IMR-90 (cell line): Measurements from ENCODE around the gene FSIP1. TPM values are rescaled to one million over a fixed set of nuclear protein-coding genes. Genes with fewer than 3 reads are reported as not detected.
A peak's percentile ranks its signal among the peaks of the same experiment; 100 is the strongest.

ENCODE experiments used
- ATAC-seq: fragments of 200-7000 bp; cut with Tn5 transposase; 2 replicates; pipeline ENCODE4 v1.9.1; 2020; ENCODE audit warnings: low read depth, mild to moderate bottlenecking, moderate library complexity
- BruUV-seq: library from RNA; stranded (reverse); fragments of 400-500 nt; replicated peaks from 2 replicates; lab custom pipeline; 2021; lab: Mats Ljungman, UMichigan
- CTCF ChIA-PET: fragments of 300-600 bp; formaldehyde crosslinking; extraction: SDS; loops from one replicate; lab custom pipeline; 2021; ENCODE audit warnings: antibody characterized with exemption; lab: Yijun Ruan, JAX
- POLR2A ChIA-PET: fragments of 300-600 bp; sonication (Branson Sonifier 250); formaldehyde crosslinking; loops from one replicate; lab custom pipeline; 2022; ENCODE audit warnings: antibody characterized with exemption; ENCODE audit not compliant: unreplicated experiment; lab: Charles Lee
- DNase-seq: peaks from one replicate; pipeline ENCODE4 v3.0.0; 2013
- H2AFZ ChIP-seq: replicated peaks from 2 replicates; pipeline ENCODE3; 2013; ENCODE audit warnings: low read length, mild to moderate bottlenecking; ENCODE audit not compliant: poor library complexity
- H2AK5ac ChIP-seq: 2 replicates; pipeline ENCODE4 v1.6.1; 2013; ENCODE audit warnings: low read depth, low read length, inconsistent platforms
- H2AK9ac ChIP-seq: replicated peaks from 2 replicates; pipeline ENCODE3; 2013; ENCODE audit warnings: mild to moderate bottlenecking, low read depth, low read length, moderate library complexity; ENCODE audit not compliant: poor library complexity
- H2BK120ac ChIP-seq: 2 replicates; pipeline ENCODE4 v1.6.1; 2013; ENCODE audit warnings: low read depth, low read length, inconsistent platforms
- H2BK15ac ChIP-seq: 3 replicates; pipeline ENCODE4 v1.6.1; 2013; ENCODE audit warnings: low read depth, low read length, inconsistent platforms
- H2BK20ac ChIP-seq: 2 replicates; pipeline ENCODE4 v1.6.1; 2013; ENCODE audit warnings: low read depth, mild to moderate bottlenecking, inconsistent platforms, low read length, moderate library complexity
- H2BK5ac ChIP-seq: 2 replicates; pipeline ENCODE4 v1.6.1; 2013; ENCODE audit warnings: mild to moderate bottlenecking, low read depth, low read length, inconsistent platforms; ENCODE audit not compliant: poor library complexity, severe bottlenecking
- H3K14ac ChIP-seq: replicated peaks from 2 replicates; pipeline ENCODE4 v1.6.1; 2013; ENCODE audit warnings: low read depth, low read length, inconsistent platforms
- H3K18ac ChIP-seq: 2 replicates; pipeline ENCODE4 v1.6.1; 2013; ENCODE audit warnings: low read depth, low read length, control low read depth
- H3K23ac ChIP-seq: 2 replicates; pipeline ENCODE4 v1.6.1; 2013; ENCODE audit warnings: low read depth, low read length, inconsistent platforms
- H3K27ac ChIP-seq: 2 replicates; pipeline ENCODE4 v1.5.1; 2013; ENCODE audit warnings: mild to moderate bottlenecking, control low read depth, low read length; ENCODE audit not compliant: insufficient read depth
- H3K27me3 ChIP-seq: 2 replicates; pipeline ENCODE4 v1.6.1; 2013; ENCODE audit warnings: low read length; ENCODE audit not compliant: control insufficient read depth, insufficient read depth
- H3K36me3 ChIP-seq: 2 replicates; pipeline ENCODE4 v1.6.1; 2013; ENCODE audit warnings: low read length, mixed read lengths; ENCODE audit not compliant: control insufficient read depth, insufficient read depth
- H3K4ac ChIP-seq: 2 replicates; pipeline ENCODE4 v1.6.1; 2013; ENCODE audit warnings: low read depth, low read length, inconsistent platforms
- H3K4me1 ChIP-seq: 2 replicates; pipeline ENCODE4 v1.6.1; 2013; ENCODE audit warnings: low read length, mixed read lengths; ENCODE audit not compliant: control insufficient read depth, insufficient read depth
- H3K4me2 ChIP-seq: 2 replicates; pipeline ENCODE4 v1.6.1; 2013; ENCODE audit warnings: low read depth, mild to moderate bottlenecking, control low read depth, low read length, moderate library complexity
- H3K4me3 ChIP-seq: 2 replicates; pipeline ENCODE4 v1.5.1; 2013; ENCODE audit warnings: low read depth, mild to moderate bottlenecking, control low read depth, low read length, moderate library complexity; ENCODE audit not compliant: insufficient read depth
- H3K56ac ChIP-seq: 2 replicates; pipeline ENCODE4 v1.6.1; 2013; ENCODE audit warnings: low read length, inconsistent platforms; ENCODE audit not compliant: insufficient read depth; ENCODE audit errors: extremely low read depth
- H3K79me1 ChIP-seq, 2 experiments: 2 replicates each; pipeline ENCODE4 v1.6.1; 2013; ENCODE audit warnings: low read length in 2 of 2, inconsistent platforms in 1 of 2, low read depth in 1 of 2
- H3K9ac ChIP-seq: 2 replicates; pipeline ENCODE4 v1.6.1; 2013; ENCODE audit warnings: low read depth, low read length, control low read depth
- H3K9me1 ChIP-seq: 2 replicates; pipeline ENCODE4 v1.6.1; 2013; ENCODE audit warnings: low read length, inconsistent platforms; ENCODE audit not compliant: insufficient read depth
- H3K9me3 ChIP-seq: 2 replicates; pipeline ENCODE4 v1.6.1; 2013; ENCODE audit warnings: low read length; ENCODE audit not compliant: control insufficient read depth, insufficient read depth
- H4K20me1 ChIP-seq: 2 replicates; pipeline ENCODE4 v1.6.1; 2013; ENCODE audit warnings: low read length, inconsistent platforms; ENCODE audit not compliant: insufficient read depth
- H4K5ac ChIP-seq: 2 replicates; pipeline ENCODE4 v1.6.1; 2013; ENCODE audit warnings: mild to moderate bottlenecking, low read depth, low read length, control low read depth
- H4K8ac ChIP-seq, 2 experiments: 2 replicates each; pipeline ENCODE4 v1.6.1; 2013; ENCODE audit warnings: low read depth in 2 of 2, low read length in 2 of 2, control low read depth in 1 of 2, inconsistent platforms in 1 of 2
- H4K91ac ChIP-seq: 2 replicates; pipeline ENCODE4 v1.6.1; 2013; ENCODE audit warnings: low read depth, low read length, inconsistent platforms; ENCODE audit not compliant: insufficient read depth
- MAFK ChIP-seq: IDR thresholded peaks from 2 replicates; pipeline ENCODE4 v1.6.1; 2012; ENCODE audit warnings: low read depth, low read length, improper control_type of control experiment
- WGBS, 2 experiments: methylation state at CpG; one replicate each; pipeline versions ENCODE4 v1.1.5 to v1.1.7; 2013; ENCODE audit warnings: missing lambda C conversion rate in 2 of 2; ENCODE audit not compliant: insufficient read length in 1 of 2; ENCODE audit errors: extremely low coverage in 2 of 2; 5-methylcytosine and 5-hydroxymethylcytosine counted together
- dilution Hi-C: fragments of 300-500 bp; cut with HindIII; formaldehyde crosslinking; loops from one replicate; pipeline ENCODE4 v1.14.3; 2018; ENCODE audit warnings: low sequenced_read_pairs; ENCODE audit not compliant: unreplicated experiment
- in situ Hi-C: fragments of 300-500 bp; cut with MboI; formaldehyde crosslinking; loops from 3 replicates; pipeline ENCODE4 v1.14.3; 2019; ENCODE audit warnings: low sequenced_read_pairs, inconsistent platforms, mixed read lengths
- intact Hi-C: fragments of 100-400 bp; cut with micrococcal nuclease; formaldehyde crosslinking; loops from 2 replicates; pipeline ENCODE4 v1.10.0; 2022
- polyA plus RNA-seq, 3 experiments: library from polyadenylated mRNA; depleted of rRNA; stranded (reverse); fragments of >200 nt; gene quantifications; 2 replicates each; pipeline ENCODE4 v1.2.3, GENCODE V29; 2012; ENCODE audit warnings: low replicate concordance in 1 of 3
- total RNA-seq: library from RNA; depleted of rRNA; stranded (reverse); fragments of >200 nt; gene quantifications from 2 replicates; pipeline ENCODE4 v1.2.3, GENCODE V29; 2012
- TF ChIP-seq, protein P1 (sequence below): fragments of 150-350 bp; IDR thresholded peaks from 2 replicates; pipeline ENCODE4 v1.6.1; 2017; ENCODE audit warnings: mild to moderate bottlenecking, antibody characterized with exemption, low read length, low read depth

The FSIP1 gene
- total and polyA plus RNA-seq, 2 of the 4 experiments (the other 2 are of a cell fraction) = 0.10 to 0.18 TPM

- H2BK5ac ChIP-seq = peak overlapping the region; percentile 4
- ChIA-PET CTCF (interaction anchor here (1.1 kb wide), 1 partner anchor 12 kb away, joined by 3 read pairs; no protein-coding TSS in a partner anchor), POLR2A (no interaction called here)
- H3K4me3 ChIP-seq = no peak overlapping the region
- H2BK20ac ChIP-seq = 0 out of 2 replicates have a peak overlapping the region, but pooled peaks have one; percentile 44
- no CpG with 5 or more reads among the region's 4 CpGs for WGBS, 2 experiments
- H2AFZ ChIP-seq = no peak overlapping the region
- peak; percentile 57 for TF ChIP-seq MAFK
- TF ChIP-seq, protein P1, sequence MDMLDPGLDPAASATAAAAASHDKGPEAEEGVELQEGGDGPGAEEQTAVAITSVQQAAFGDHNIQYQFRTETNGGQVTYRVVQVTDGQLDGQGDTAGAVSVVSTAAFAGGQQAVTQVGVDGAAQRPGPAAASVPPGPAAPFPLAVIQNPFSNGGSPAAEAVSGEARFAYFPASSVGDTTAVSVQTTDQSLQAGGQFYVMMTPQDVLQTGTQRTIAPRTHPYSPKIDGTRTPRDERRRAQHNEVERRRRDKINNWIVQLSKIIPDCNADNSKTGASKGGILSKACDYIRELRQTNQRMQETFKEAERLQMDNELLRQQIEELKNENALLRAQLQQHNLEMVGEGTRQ = no peak
- H3K27me3 ChIP-seq = no peaks in the 10 kb centered on the region
- no peaks in the 10 kb centered on the region for H4K20me1 ChIP-seq
- intact Hi-C loops = no loop called here
- no peak overlapping the region for H3K23ac ChIP-seq
- H3K4me1 ChIP-seq = peaks cover 10% of the 10 kb centered on the region
- no peak overlapping the region for H4K5ac ChIP-seq
- dilution Hi-C loops = no loop called here
- ATAC-seq = no peak
- in situ Hi-C loops = no loop called here
- H3K79me1 ChIP-seq = no peaks in the 10 kb centered on the region; a peak in 1 of 4 replicates
- no peak overlapping the region for H2AK5ac ChIP-seq
- H2BK120ac ChIP-seq = no peak overlapping the region; the same call in 1 of the 2 replicates
- no peak overlapping the region for H4K8ac ChIP-seq
- no peak overlapping the region for H3K56ac ChIP-seq
- H3K14ac ChIP-seq = no peak overlapping the region
- no peak overlapping the region for H3K4ac ChIP-seq
- H3K9me3 ChIP-seq = no peaks in the 10 kb centered on the region
- no peak for DNase-seq
- no peak overlapping the region for H4K91ac ChIP-seq
- no peak overlapping the region; the same call in 1 of the 2 replicates for H3K27ac ChIP-seq
- H3K18ac ChIP-seq = peak overlapping the region; percentile 70; the same call in 1 of the 2 replicates
- peak overlapping the region; percentile 9; the same call in 1 of the 3 replicates for H2BK15ac ChIP-seq
- BruUV-seq = no TSS peak
- no peak overlapping the region for H3K9ac ChIP-seq
- H2AK9ac ChIP-seq = no peak overlapping the region
- peak overlapping the region; percentile 77; the same call in 1 of the 2 replicates for H3K4me2 ChIP-seq
- peaks cover 4% of the 10 kb centered on the region; the same call in 1 of the 2 replicates for H3K9me1 ChIP-seq
- H3K36me3 ChIP-seq = no peaks in the 10 kb centered on the region
Measured at GRCh38 chr15:39665629-39666250, 116.9 kb downstream of the FSIP1 start.
